ENCODE measurements around the gene SERTM1. TPM values are rescaled to one million over a fixed set of nuclear protein-coding genes. Genes with fewer than 3 reads are reported as not detected.

Gene SERTM1
- total RNA-seq, 1 donor from 2014 or later = not detected

DNA sequence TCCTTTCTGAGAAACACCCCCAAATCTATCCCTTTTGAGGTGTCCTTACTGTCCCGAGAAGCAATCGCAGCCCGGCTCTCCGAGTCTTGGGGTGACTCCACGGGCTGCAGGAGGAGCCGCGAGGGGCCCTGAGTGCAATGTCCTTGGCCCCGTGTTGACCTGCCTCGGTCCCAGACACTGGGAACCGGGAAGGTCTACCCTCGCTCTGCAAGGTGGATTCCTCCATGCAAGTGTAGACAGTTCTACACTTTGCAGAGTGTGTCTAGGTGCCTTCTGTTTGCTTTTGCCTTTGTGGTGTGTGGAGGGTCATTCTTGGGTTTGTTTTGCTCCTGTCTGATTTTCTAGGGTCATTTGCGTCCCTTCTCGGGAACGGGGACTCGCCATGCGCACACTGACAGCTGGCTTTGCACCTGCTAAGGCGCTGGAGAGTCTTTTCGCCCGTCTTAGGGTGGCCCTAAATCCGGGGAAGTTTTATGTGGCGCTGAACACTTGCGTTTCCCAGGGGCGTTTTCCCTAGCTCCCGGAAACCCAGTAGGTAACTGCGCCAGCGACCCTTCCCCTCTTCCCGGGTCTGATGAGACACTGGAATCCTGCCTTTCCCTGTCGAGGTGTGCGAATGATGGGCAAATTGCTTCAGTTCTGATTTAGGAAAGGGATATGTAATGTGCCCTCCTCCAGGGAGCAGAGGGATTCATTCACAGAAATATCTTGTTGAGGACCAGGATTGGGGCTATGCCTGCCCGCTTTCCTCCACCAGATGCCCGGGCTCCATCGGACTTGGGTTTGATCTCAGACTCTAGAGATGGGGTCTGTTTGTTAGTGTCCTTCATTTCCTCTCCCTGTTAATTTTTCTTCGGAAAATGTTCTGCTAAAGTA, 755 bp downstream of the SERTM1 start:
- Mint-ChIP-seq H3K27ac (ENCODE audit: unreplicated experiment) (no peak overlapping the region), H3K4me1 (ENCODE audit: low read depth) (peaks cover 7% of the 10 kb centered on the region), H3K27me3 (ENCODE audit: low read depth) (peaks cover 60% of the 10 kb centered on the region), H3K9me3 (ENCODE audit: low read depth) (no peaks in the 10 kb centered on the region), H3K4me3 (ENCODE audit: unreplicated experiment) (peak overlapping the region; percentile 48), H3K36me3 (ENCODE audit: low read depth) (no peaks in the 10 kb centered on the region)
- DNase-seq (ENCODE audit: low spot score) = no peak
- TF ChIP-seq, protein P1, sequence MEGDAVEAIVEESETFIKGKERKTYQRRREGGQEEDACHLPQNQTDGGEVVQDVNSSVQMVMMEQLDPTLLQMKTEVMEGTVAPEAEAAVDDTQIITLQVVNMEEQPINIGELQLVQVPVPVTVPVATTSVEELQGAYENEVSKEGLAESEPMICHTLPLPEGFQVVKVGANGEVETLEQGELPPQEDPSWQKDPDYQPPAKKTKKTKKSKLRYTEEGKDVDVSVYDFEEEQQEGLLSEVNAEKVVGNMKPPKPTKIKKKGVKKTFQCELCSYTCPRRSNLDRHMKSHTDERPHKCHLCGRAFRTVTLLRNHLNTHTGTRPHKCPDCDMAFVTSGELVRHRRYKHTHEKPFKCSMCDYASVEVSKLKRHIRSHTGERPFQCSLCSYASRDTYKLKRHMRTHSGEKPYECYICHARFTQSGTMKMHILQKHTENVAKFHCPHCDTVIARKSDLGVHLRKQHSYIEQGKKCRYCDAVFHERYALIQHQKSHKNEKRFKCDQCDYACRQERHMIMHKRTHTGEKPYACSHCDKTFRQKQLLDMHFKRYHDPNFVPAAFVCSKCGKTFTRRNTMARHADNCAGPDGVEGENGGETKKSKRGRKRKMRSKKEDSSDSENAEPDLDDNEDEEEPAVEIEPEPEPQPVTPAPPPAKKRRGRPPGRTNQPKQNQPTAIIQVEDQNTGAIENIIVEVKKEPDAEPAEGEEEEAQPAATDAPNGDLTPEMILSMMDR (IDR thresholded peaks at IDR 0.05) = no peak

DNA sequence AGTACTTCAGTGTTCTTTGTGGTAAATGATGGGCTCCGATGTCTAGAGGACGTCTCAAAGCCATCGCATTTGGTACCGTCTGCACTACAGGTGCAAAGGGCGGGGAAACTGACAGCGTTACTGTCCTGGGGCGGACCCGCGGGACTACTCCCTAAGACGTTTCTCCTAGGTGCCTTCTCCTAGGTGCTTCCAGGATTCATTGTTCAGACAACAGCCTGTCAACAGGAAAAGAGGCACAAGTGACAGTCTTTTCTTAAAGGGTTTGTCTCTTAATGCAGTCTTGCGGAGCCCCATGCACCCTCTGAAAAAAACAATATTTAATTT, 1.4 kb downstream of the SERTM1 start:
- DNase-seq (ENCODE audit: low spot score) = no peak
- TF ChIP-seq, protein P1 (IDR thresholded peaks at IDR 0.05) = no peak
- H3K27me3 Mint-ChIP-seq (ENCODE audit: low read depth) = peaks cover 59% of the 10 kb centered on the region
- H3K4me3 Mint-ChIP-seq (ENCODE audit: unreplicated experiment) = no peak overlapping the region
- H3K36me3 Mint-ChIP-seq (ENCODE audit: low read depth) = no peaks in the 10 kb centered on the region
- no peak overlapping the region for H3K27ac Mint-ChIP-seq (ENCODE audit: unreplicated experiment)
- H3K9me3 Mint-ChIP-seq (ENCODE audit: low read depth) = no peaks in the 10 kb centered on the region
- peaks cover 7% of the 10 kb centered on the region for H3K4me1 Mint-ChIP-seq (ENCODE audit: low read depth)

DNA sequence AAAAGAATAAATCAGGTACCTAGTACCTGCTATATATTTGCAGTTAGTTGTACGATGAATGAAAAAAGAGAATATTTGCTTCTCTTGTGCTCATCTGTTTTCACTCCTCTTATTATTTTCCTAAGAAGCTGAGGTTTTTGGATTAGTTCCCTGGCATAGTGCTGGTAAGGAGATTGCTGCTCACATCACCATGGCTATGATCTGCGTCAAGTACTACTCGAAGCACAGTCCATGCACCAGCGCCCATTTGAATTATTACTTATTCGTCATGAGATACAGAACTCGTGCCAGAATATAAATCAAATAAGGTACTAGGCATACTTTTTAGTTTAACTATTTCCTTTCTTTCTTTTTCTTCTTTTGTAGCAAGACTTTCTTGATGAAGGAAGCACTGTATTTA, 7.1 kb downstream of the SERTM1 start:
- Mint-ChIP-seq H3K27ac (ENCODE audit: unreplicated experiment) (no peak overlapping the region), H3K27me3 (ENCODE audit: low read depth) (peaks cover 44% of the 10 kb centered on the region)
- no peak for DNase-seq (ENCODE audit: low spot score)

GRCh38 chr13:36681894-36682624, 8.2 kb downstream of the SERTM1 start:
- Mint-ChIP-seq H3K36me3 (ENCODE audit: low read depth) (no peaks in the 10 kb centered on the region), H3K9me3 (ENCODE audit: low read depth) (peaks cover 5% of the 10 kb centered on the region), H3K27ac (ENCODE audit: unreplicated experiment) (no peak overlapping the region), H3K27me3 (ENCODE audit: low read depth) (peaks cover 38% of the 10 kb centered on the region), H3K4me3 (ENCODE audit: unreplicated experiment) (no peak overlapping the region), H3K4me1 (ENCODE audit: low read depth) (no peaks in the 10 kb centered on the region)
- TF ChIP-seq, protein P1 (IDR thresholded peaks at IDR 0.05) = no peak
- DNase-seq (ENCODE audit: low spot score) = no peak

More for the DNA sequence above, 7.1 kb downstream of the SERTM1 start:
- no peaks in the 10 kb centered on the region for H3K36me3 Mint-ChIP-seq (ENCODE audit: low read depth)
- H3K4me1 Mint-ChIP-seq (ENCODE audit: low read depth) = no peaks in the 10 kb centered on the region
- H3K4me3 Mint-ChIP-seq (ENCODE audit: unreplicated experiment) = no peak overlapping the region
- TF ChIP-seq, protein P1 (IDR thresholded peaks at IDR 0.05) = no peak
- H3K9me3 Mint-ChIP-seq (ENCODE audit: low read depth) = peaks cover 5% of the 10 kb centered on the region

GRCh38 chr13:36683701-36684100, 9.9 kb downstream of the SERTM1 start:
- Mint-ChIP-seq H3K27ac (ENCODE audit: unreplicated experiment) (no peak overlapping the region), H3K27me3 (ENCODE audit: low read depth) (peaks cover 28% of the 10 kb centered on the region)
- TF ChIP-seq, protein P1 (IDR thresholded peaks at IDR 0.05) = no peak

More at GRCh38 chr13:36683701-36684100, 9.9 kb downstream of the SERTM1 start:
- no peaks in the 10 kb centered on the region for H3K36me3 Mint-ChIP-seq (ENCODE audit: low read depth)
- H3K9me3 Mint-ChIP-seq (ENCODE audit: low read depth) = peaks cover 5% of the 10 kb centered on the region
- no peak overlapping the region for H3K4me3 Mint-ChIP-seq (ENCODE audit: unreplicated experiment)
- DNase-seq (ENCODE audit: low spot score) = no peak
- H3K4me1 Mint-ChIP-seq (ENCODE audit: low read depth) = no peaks in the 10 kb centered on the region

Data from chondrocyte (in vitro differentiated cells).